Measurements from ENCODE around the gene UBXN6. TPM values are rescaled to one million over a fixed set of nuclear protein-coding genes. Genes with fewer than 3 reads are reported as not detected.

Gene UBXN6, protein sequence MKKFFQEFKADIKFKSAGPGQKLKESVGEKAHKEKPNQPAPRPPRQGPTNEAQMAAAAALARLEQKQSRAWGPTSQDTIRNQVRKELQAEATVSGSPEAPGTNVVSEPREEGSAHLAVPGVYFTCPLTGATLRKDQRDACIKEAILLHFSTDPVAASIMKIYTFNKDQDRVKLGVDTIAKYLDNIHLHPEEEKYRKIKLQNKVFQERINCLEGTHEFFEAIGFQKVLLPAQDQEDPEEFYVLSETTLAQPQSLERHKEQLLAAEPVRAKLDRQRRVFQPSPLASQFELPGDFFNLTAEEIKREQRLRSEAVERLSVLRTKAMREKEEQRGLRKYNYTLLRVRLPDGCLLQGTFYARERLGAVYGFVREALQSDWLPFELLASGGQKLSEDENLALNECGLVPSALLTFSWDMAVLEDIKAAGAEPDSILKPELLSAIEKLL
- total RNA-seq, result 132 and 136 TPM in 2 replicates

DNA sequence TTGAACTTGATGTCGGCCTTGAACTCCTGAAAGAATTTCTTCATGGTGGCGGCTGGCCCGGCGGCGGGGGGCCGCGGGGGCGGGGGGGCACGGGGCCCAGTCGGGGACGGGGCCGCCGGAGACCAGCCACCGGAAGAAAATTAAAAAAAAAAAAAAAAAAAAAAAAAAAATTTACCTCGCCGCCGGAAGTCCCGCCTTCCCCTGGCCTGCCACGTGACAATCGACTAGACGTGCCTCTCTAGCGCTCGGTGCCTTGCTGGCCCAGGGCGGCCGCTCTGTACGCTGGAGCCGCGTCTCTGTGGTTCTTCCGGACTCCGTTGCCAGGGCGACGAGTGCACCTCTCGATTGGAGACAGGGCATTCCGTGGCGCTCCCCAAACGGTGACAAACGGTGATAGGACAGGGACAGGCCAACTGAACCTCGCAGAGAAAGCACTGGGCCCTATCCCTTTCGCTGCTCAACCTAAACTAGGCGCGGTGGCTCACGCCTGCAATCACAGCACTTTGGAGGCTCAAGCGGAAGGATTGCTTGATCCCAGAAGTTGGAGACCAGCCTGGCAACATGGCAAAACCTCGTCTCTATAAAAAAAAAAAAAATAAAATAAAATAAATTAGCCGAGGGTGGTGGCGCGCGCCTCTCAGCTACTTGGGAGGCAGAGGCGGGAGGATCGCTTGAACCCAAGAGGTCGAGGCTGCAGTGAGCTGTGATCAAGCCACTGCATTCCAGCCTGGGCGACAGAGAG is at the start of gene UBXN6:
Gene UBXN6 (minus strand): TSS at position 141 of the 742 bp plus-strand sequence. CDS start 97 bp downstream, at position 44.

DNA sequence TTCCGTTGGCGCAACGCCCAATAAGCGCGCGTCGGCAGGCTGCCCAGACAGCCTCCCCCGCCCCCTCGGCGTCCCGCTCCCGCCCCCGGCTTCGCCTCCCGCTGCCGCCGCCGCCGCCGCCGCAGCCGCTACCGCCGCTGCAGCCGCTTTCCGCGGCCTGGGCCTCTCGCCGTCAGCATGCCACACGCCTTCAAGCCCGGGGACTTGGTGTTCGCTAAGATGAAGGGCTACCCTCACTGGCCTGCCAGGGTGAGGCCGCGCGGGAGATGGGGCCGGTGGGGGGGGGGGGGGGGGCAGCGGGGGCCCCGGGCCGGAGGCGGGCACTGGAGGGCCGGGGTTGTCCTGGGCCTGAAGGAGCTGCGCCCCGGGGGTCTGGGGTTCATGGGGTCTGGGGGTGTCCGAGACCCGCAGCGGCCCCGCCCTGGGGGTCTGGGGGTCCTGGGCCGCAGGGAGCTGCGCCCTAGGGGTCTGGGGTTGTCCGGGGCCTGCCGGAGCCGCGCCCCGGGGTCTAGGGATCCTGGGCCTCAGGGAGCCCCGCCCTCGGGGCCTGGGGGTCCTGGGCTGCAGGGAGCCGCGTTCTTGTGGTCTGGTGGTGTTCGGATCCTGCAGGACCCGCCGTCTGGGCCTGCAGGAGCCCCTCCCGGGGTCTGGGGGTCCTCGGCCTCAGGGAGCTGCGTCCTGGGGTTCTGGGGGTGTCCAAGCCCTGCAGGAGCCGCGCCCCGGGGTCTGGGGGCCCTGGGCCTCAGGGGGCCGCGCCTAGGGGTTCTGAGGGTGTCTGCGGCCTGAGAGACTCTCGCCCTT is 14.8 kb upstream of the UBXN6 start, which contains the start of gene HDGFL2:
Gene HDGFL2 (plus strand): TSS at position 124 of the 801 bp plus-strand sequence. CDS start 54 bp downstream, at position 178.

DNA sequence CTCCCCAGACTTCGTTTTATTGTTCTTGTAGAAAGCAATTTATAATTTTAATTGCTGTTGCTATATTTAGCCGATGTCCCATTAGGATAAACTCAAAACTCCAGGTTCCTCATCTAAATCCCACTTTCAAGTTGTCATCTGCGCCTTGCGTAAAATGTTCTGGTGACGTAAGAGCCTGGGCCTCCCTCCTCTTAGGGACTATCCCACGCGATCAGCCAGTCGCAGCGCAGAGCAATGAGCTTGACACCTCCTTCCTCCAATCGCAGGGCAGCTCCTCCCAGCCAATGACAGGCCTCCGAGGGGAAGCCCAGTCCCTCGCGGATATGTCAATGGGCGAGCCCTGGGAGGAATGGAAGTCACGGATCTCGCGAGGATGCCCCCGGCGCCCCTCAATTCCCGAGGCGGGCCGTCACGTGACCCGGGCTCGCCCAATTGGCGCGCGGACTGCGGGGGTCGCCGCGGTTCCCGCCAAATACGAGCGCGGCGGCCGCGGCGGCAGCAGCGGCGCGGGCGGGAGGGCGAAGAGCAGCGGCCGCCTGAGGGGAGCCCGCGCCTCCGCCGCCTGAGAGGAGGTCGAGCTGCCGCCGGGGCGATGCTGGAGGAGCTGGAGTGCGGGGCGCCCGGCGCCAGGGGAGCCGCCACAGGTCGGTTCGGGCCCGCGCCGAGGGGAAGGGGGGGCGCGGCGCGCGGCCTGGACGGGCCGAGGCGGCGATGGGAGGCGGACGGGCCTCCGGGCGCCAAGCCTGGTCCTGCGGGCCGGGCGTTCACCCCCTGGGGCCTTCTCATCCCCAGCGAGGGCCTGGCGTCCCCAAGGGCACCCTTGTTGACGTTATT is 55.2 kb downstream of the UBXN6 start, which contains the start of gene CHAF1A:
Gene CHAF1A (plus strand): TSS at position 470 of the 834 bp plus-strand sequence. CDS start 123 bp downstream, at position 593.

DNA sequence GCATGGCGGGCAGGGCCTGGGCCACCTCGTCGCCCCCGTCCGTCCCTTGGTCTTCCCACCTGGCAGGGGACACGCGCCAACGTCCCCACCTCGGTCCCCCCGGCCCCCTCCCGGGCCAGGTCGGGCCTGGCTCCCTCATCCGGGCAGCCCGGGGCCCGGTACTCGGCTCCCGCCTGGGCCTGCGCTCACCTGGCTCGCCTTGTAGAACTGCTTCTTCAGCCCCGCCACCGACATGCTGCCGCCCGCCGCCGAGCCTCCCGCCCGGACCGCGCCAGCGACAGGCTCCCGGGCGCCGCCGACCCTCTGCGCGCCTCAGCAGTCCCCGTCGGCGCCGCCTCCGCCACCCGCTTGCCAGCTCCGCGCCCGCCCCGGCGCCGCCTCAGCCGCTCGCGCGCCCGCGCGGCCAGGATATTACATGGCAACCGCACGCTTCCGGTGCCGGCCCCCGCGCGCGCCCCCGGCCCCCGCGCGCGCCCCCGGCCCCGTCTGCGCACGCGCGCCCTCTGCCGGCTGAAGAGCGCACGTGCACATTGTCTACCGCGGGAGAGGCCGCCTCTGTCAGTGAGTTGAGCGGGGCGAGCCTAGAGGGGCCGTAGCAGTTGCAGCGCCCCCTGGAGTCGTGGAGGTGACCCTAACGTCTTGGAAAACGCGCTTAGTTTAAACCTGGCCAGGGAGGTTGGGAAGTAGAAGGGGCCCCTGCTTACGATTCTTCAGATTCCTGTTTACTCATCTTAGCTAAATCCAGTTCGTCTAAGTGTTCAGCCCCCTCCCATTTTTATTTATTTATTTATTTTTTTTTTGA is 57.3 kb downstream of the UBXN6 start, which contains the start of gene SH3GL1:
Gene SH3GL1 (minus strand): TSS at position 413 of the 802 bp plus-strand sequence. CDS start 179 bp downstream, at position 234.

Other genes with a start within 250 kb of the UBXN6 start
- not detected in 2 replicates for gene EBI3, start 228.3 kb downstream of the UBXN6 start, total RNA-seq
- 10.7 and 11.9 TPM in 2 replicates for gene YJU2, start 210.7 kb downstream of the UBXN6 start, total RNA-seq
- gene SHD, start 178.5 kb downstream of the UBXN6 start, total RNA-seq, result not detected in 2 replicates
- not detected in 2 replicates for gene TMIGD2, start 155.4 kb downstream of the UBXN6 start, total RNA-seq
- gene FSD1, start 153.2 kb downstream of the UBXN6 start, total RNA-seq, result 5.4 and 5.7 TPM in 2 replicates
- gene STAP2, start 119.0 kb downstream of the UBXN6 start, total RNA-seq, result 4.3 and 5.2 TPM in 2 replicates
- 5.8 and 7.5 TPM in 2 replicates for gene MPND, start 114.2 kb downstream of the UBXN6 start, total RNA-seq
- 21.6 and 25.7 TPM in 2 replicates for gene SH3GL1, start 57.2 kb downstream of the UBXN6 start, total RNA-seq
- 3.4 and 4.3 TPM in 2 replicates for gene CHAF1A, start 55.2 kb downstream of the UBXN6 start, total RNA-seq
- gene HDGFL2, start 14.5 kb upstream of the UBXN6 start, total RNA-seq, result 61.4 and 61.9 TPM in 2 replicates
- 0.14 and 1.3 TPM in 2 replicates for gene PLIN4, start 60.7 kb upstream of the UBXN6 start, total RNA-seq
- not detected in 2 replicates for gene PLIN5, start 77.4 kb upstream of the UBXN6 start, total RNA-seq
- gene LRG1, start 82.2 kb upstream of the UBXN6 start, total RNA-seq, result not detected in 2 replicates
- 0.14 and 0.37 TPM in 2 replicates for gene SEMA6B, start 101.9 kb upstream of the UBXN6 start, total RNA-seq
- 0.85 and 1.2 TPM in 2 replicates for gene TNFAIP8L1, start 181.7 kb upstream of the UBXN6 start, total RNA-seq
- gene MYDGF, start 212.5 kb upstream of the UBXN6 start, total RNA-seq, result 353 and 419 TPM in 2 replicates